SK-N-MC (cell line): ENCODE measurements around the gene CACNA2D1.

Experiments
- EZH2 ChIP-seq: fragments of 200-600 bp; sonication (generic); IDR thresholded peaks from one replicate; pipeline ENCODE4 v1.6.1; 2017; ENCODE audit warnings: antibody characterized with exemption
- POLR2AphosphoS5 ChIP-seq: IDR thresholded peaks from 2 replicates; pipeline ENCODE4 v1.6.1; 2012; ENCODE audit warnings: mild to moderate bottlenecking, low read depth, low read length, borderline replicate concordance

- TF ChIP-seq EZH2 = no peak
- no peak for TF ChIP-seq POLR2AphosphoS5
These were observed 258.1 kb downstream of the CACNA2D1 start for GRCh38 chr7:82185443-82185842.
